Activated CD4-positive, alpha-beta T cell treated with anti-CD3 and anti-CD28 coated beads, Interleukin-2, amount 50 U/mL, for 4 hours (primary cell): ENCODE data around the gene AEBP1.

Experiments used
- DNase-seq, 2 experiments: peaks; one replicate each; pipeline ENCODE4 v3.0.0-alpha.2; 2020

The AEBP1 gene

DNA sequence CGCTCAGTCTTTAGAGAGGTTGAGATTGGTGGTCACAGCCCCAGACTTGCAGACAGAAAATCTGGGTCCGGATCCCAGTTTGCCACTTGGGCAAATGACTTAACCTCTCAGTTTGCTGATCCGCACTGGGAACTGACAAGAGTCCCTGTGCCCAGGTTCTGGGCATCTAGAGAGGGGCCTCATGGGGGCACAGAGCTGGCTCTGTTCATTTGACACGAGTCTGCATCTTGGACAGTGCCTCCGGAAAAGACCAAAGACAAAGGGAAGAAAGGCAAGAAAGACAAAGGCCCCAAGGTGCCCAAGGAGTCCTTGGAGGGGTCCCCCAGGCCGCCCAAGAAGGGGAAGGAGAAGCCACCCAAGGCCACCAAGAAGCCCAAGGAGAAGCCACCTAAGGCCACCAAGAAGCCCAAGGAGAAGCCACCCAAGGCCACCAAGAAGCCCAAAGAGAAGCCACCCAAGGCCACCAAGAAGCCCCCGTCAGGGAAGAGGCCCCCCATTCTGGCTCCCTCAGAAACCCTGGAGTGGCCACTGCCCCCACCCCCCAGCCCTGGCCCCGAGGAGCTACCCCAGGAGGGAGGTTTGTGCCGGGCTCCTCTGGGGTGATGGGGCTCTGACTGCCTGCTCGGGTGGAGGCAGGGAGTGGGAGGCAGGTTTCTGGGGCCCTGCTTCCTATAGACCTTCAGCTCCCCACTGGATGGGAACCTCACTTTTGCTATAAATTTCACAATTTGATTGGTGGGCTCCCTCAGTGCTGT is 2.3 kb downstream of the AEBP1 start:
- no peak for DNase-seq

DNA sequence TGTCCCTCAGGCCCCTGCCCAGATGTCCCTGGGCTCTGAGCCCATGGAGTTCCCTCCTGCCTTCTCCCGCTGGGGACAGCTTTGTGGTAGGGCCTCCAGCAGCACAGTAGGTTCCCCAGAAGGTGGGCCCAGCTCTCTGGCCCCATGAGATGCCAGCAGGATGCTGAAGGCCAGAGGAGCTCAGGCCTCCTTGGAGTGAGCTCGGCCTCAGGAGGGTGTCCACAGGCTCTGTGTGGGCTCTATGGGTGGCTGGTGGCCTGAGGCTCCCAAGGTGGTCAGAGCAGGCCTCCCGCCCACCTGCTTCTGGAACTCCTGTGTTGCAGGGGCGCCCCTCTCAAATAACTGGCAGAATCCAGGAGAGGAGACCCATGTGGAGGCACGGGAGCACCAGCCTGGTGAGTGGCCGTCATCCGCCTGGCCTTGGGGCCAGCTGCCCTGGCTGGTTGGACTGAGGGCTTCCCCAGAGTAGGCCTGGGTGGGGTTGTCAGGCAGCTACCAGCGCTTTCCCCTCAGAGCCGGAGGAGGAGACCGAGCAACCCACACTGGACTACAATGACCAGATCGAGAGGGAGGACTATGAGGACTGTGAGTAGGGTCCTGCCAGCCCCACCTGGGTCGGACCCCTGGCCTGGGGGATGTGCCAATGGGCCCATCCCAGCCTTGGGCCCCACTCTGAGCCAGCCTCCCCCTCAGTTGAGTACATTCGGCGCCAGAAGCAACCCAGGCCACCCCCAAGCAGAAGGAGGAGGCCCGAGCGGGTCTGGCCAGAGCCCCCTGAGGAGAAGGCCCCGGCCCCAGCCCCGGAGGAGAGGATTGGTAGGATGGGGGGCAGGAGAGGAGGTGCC is 3.2 kb downstream of the AEBP1 start:
- no peak for DNase-seq

DNA sequence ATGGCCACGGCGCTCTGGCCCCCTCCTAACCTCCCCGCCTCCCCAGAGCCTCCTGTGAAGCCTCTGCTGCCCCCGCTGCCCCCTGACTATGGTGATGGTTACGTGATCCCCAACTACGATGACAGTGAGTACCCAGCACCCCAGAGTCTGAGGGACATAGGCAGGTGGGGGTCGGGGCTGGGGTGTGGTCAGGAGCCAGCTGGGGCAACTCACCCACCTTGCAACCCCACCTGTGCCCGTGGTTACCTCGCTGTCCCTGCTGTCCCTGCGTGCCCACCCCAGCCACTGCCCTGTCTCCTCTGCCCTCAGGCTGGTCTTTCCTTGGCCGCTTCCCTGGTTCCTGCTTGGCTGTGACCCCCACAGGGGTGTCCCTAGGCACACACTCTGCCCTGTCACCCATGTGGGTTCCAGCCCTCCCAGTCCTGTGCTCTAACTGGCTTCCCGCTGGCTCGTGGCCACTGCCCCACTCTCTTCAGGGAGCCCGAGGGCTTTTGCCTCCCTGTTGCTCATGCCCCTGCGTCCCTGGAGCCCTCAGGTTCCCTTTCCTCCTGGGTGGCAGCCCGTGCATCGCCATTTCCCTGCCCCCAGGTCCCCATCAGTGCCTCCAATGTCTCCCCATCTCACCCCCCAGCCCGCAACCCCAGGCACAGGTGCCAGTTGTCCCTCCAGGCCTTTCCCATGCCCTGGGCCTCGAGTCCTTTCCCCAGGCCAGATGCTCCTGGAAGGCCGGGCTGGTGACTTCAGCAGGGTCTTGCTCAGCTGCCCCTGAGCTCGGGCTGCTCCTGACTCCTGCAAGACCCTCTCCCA is 4.0 kb downstream of the AEBP1 start:
- no peak for DNase-seq

DNA sequence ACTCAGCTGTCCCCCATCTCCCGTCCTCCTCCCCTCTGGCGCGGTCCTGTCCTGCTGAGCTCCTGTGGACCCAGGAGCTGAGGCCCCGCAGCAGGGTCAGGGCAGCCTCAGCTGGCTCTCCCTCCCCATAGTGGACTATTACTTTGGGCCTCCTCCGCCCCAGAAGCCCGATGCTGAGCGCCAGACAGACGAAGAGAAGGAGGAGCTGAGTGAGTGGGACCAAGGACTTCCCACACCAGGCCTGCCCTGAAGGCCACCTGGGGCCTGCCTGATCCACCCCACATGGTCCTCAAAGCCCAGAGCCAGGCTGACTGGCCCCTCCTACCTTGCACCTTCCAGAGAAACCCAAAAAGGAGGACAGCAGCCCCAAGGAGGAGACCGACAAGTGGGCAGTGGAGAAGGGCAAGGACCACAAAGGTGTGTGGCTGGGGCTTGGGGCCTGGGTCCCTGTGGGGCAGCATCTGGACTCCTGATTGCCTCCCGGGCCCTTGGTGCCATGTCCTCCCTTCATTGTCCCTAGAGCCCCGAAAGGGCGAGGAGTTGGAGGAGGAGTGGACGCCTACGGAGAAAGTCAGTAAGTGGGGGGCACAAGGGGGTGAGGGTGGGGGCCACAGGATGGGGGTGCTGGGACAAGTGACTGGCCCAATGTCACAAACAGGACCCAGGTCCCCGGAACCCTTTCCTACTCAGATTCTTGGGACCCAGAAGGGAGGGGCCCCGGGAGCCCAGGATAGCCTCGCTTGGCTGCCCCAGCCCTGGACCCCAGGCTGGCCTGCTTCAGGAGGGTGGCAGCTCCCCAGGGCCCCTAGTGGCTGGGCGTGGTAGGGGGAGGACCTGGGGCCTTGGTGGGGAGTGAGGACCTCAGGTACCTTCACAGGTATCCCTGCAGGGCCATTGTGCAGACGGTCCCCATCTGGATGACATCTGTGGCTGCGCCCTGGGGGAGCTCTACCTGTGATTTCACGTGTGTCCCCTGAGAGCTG is 4.9 kb downstream of the AEBP1 start:
- DNase-seq: no peak

DNA sequence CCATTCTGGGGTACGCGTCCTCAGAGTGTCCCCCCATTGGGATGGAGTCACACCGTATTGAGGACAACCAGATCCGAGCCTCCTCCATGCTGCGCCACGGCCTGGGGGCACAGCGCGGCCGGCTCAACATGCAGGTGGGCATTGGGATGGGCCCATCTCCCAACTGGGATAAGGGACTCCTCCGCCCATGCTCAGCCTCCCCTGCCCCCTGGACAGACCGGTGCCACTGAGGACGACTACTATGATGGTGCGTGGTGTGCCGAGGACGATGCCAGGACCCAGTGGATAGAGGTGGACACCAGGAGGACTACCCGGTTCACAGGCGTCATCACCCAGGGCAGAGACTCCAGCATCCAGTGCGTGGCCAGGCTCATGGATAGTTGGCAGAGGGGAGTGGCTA is 5.8 kb downstream of the AEBP1 start:
- DNase-seq: no peak

DNA sequence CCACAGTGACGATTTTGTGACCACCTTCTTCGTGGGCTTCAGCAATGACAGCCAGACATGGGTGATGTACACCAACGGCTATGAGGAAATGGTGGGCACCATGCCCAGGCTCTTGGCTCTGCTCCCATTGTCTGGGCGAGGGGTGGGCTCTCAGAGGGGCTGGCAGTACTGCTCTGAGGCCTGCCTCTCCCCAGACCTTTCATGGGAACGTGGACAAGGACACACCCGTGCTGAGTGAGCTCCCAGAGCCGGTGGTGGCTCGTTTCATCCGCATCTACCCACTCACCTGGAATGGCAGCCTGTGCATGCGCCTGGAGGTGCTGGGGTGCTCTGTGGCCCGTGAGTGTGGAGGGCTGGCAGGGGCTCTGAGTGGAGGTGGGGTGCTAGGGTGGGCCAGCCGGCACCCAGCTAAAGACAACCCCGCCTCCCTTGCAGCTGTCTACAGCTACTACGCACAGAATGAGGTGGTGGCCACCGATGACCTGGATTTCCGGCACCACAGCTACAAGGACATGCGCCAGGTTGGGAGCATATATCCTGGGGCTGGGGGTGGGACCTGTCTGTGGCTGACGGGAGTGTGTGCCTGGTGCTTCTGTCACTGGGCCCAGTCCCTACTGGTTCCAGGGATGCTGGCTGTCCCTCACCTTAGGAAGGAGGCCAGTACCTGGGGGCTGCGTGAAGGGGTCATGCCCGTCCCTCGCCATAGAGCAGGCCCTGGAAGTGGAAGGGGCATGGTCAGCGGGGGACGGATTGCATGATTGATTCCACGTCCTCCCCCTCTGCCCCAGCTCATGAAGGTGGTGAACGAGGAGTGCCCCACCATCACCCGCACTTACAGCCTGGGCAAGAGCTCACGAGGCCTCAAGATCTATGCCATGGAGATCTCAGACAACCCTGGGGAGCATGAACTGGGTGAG is 6.8 kb downstream of the AEBP1 start:
- no peak for DNase-seq

DNA sequence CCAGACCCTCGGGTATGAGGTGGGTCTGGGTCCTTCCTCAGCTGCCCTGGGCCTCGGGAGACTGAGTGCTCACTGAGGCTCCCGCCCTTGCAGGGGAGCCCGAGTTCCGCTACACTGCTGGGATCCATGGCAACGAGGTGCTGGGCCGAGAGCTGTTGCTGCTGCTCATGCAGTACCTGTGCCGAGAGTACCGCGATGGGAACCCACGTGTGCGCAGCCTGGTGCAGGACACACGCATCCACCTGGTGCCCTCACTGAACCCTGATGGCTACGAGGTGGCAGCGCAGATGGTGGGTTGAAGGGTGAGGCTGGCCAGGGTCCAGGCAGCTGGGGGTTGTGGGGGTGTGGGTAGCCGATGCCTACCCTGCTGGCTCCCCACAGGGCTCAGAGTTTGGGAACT is 7.6 kb downstream of the AEBP1 start:
- no peak for DNase-seq

DNA sequence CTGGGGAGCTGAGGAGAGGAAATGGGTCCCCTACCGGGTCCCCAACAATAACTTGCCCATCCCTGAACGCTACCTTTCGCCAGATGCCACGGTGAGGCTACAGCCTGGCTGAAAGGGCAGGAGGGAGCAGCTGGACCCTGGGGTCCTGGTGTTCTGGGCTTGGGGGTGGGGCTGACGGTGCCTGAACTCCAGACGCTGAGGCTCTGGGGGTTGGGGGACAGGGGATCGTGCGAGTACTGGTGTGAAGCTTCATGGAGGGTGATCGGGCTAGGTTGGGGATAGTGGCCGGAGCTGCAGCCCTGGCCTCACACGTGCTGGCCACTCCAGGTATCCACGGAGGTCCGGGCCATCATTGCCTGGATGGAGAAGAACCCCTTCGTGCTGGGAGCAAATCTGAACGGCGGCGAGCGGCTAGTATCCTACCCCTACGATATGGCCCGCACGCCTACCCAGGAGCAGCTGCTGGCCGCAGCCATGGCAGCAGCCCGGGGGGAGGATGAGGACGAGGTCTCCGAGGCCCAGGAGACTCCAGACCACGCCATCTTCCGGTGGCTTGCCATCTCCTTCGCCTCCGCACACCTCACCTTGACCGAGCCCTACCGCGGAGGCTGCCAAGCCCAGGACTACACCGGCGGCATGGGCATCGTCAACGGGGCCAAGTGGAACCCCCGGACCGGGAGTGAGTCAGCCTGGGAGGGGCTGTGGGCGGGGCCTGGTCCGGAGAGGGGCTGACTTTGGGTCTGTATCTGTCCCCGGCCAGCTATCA is 8.3 kb downstream of the AEBP1 start:
- no peak for DNase-seq

DNA sequence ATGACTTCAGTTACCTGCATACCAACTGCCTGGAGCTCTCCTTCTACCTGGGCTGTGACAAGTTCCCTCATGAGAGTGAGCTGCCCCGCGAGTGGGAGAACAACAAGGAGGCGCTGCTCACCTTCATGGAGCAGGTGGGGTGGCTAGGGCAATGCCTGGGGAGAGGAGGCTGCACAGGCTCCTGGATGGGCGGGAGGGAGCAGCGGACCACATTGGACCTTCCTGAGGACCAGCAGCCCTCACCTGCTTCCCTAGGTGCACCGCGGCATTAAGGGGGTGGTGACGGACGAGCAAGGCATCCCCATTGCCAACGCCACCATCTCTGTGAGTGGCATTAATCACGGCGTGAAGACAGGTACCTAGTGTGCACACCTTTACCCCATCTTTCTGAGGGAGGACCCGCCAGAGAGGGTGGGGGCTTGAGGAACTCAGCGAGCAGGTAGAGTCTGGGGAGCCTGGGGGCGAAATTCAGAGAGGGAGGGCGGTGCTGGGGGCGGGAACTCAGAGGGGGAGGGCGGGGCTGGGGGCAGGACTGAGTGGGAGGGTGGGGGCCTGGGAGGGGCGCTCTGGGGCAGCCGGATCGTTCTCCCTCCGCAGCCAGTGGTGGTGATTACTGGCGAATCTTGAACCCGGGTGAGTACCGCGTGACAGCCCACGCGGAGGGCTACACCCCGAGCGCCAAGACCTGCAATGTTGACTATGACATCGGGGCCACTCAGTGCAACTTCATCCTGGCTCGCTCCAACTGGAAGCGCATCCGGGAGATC is 9.0 kb downstream of the AEBP1 start:
- DNase-seq: no peak

DNA sequence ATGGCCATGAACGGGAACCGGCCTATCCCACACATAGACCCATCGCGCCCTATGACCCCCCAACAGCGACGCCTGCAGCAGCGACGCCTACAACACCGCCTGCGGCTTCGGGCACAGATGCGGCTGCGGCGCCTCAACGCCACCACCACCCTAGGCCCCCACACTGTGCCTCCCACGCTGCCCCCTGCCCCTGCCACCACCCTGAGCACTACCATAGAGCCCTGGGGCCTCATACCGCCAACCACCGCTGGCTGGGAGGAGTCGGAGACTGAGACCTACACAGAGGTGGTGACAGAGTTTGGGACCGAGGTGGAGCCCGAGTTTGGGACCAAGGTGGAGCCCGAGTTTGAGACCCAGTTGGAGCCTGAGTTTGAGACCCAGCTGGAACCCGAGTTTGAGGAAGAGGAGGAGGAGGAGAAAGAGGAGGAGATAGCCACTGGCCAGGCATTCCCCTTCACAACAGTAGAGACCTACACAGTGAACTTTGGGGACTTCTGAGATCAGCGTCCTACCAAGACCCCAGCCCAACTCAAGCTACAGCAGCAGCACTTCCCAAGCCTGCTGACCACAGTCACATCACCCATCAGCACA is 9.7 kb downstream of the AEBP1 start:
- DNase-seq: no peak

DNA sequence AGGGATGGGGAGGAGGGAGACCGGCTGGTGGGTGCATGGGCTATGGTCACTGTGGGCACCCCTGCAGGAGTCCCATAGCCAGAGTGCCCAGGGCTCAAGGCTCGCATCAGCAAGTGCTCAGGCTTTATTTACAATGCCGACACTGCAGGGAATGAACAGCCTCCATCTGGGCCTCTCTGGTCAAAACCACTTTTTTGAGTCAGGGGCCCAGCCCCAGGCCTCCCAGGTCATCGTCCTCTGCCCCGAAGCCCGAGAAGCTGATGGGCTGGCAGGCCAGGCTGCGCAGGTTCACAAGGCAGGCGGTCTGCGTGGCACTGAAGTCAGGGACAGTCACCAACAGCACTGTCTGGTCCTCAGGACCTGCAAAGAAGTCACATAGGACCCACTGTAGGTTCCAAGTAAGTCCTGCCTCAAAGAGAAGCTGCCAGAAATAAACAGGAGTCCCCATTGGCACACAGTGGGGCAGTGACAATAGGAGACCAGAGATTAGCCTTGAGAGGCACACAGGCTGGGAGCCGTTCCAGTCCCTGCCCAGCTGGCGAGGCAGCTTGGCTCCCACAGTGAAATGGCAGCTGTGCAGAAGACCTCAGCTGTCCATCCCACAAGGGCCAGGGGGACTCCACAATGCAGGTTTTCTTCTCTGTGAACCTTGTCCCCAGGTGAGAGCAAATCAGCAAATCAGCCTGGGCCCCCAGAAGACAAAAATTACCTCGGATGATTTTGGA is 10.6 kb downstream of the AEBP1 start:
- no peak for DNase-seq

DNA sequence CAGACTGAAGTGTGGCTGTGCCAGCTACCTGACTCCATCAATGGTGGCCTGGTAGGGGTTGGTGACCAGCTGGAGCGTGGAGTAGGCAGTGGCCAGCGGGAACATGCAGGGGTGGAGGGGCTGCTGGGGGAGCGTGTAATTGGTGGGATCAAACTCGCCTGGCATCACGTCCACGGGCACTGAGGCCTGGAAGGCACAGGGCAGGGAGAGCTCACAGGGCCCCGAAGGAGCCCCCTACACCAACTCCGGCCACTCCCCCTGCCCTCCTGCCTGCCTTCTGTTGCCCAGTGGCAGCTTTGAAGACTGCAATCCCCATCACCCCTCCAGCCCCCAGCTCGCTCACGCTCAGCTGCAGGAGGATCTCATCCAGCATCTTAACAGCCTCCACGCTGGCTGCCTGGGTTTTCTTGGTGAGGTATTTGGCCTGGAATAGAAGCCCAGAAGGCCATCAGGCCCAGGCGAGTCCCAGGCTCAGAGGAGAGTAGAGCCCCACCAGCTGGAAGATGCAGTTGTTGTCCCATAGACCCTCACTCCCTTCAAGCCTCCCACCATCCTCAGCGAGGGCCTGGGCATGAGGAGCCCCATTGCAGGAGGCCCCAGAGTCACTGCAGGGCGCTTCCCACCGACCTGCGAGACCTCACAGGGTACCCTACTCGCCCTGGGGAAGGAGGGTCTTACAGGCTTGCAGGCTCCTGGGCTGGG is 12.1 kb downstream of the AEBP1 start:
- DNase-seq: no peak

DNA sequence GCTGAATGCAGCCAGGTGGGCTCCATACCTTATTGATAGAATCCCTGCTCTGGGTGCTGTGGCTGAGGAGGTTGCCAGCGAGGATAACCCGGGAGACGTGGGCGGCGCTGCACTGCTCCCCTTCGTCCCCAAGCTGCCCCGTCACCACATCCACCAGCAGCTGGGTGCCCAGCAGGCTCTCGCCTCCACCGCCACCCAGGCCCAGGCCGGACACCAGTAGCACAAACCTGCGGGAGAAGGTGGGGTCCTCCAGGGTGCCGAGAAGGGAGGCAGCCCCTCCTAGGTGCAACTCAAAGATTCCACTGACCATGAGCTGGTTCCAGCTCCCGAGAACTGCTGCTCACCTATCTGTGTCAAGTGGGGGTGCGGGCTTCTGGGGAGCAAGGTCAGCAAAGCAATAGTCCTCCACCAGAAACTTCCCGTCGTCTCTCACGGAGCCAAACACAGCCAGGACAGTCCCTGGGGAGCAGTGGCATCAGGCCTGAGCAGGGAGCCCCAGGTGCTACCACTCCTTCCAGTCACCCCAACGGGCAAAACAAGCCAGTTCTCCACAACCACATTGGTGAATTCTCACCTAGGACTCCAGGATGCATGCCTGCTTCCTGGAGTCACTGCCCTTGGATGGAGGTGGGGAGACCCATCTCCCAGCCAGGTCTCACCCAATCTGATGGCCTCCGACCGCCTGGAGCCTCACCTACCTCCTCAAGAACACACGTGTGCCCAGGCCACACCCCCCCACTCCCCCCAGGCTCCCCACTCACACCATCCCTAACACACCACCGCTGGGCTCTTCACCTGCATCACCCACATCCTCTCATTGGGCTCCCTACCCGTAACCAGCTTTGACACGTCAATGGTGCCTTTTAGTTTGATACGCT is 12.9 kb downstream of the AEBP1 start:
- no peak for DNase-seq

DNA sequence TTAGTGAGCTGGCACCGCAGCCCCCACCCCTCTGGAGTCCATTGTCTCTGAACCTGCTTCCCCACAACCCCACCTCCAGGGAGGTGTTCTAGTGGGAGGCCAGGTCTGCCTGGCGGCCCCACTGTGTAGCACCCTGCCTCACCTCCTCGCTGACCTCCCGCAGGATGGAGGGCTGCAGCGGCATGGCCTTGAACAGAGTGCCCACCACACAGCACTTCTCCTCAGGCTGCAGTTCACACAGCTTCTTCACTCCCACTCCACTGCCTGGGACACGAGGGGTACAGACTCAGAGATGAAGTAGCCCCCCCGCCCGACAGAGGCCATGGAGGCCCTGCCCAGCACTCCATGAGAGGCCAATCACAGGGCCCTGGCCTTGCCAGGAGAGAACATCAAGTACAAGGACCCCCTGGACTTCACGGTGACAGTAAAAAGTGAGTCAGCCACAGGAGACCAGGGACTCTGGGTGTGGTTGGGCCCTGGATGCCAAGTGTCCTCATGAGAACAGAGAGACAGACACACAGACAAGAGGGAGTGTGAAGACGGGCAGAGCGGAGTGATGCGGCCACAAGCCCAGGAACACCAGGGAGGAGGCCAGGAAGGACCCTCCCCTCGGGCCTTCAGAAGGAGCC is 13.8 kb downstream of the AEBP1 start:
- no peak for DNase-seq

DNA sequence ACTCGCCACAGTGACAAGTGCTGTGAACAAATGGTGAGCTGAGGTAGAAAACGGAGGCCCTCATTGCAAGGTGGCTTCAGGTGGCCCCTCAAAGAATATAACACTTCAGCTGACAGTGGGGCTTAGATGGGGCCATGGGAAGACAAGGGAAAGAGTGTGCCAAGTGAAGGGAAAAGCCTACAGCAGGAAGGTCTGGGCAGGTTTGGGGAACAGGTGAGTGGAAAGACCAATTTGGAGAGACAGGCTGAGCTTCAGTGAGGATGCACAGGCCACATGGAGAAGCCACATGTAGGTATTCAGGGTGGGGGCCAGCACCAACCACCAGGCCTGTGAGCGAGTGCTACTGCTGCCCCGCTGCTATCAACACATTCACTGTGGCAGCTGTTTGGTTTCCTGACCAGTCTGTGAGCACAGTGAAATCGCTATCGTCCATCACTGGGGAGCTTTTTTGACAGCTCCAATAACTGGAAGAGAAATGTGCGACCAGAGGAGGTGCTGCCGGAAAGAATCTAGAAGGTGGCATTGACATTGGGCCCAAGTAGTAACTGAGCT is 15.8 kb downstream of the AEBP1 start:
- DNase-seq: no peak

DNA sequence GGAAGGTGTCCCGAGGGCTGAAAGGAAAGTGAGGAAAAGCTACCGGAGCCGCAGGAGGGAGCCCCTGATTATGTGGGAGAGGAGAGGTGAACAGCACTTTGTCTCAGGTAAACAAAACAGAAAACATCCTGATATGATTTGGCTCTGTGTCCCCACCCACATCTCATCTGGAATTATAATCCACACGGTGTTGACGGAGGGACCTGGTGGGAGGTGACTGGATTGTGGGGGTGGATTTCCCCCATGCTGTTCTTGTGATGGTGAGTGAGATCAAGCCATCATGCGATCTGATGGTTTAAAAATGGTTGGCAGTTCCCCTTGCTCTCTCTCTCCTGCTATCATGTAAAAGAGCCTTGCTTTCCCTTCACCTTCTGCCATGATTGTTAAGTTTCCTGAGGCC is 16.2 kb downstream of the AEBP1 start:
- DNase-seq: no peak
